Neural crest cell (in vitro differentiated cells): ENCODE results near the gene RBM25. TPM values are rescaled to one million over a fixed set of nuclear protein-coding genes. Genes with fewer than 3 reads are reported as not detected.
"Not testable (repeated sequence)": the region's sequence is repeated elsewhere in the genome, so short reads cannot be mapped to it uniquely, and the experiment has no call there.

Experiments used
- DNase-seq: peaks from one replicate; pipeline ENCODE4 v3.0.0; 2021; ENCODE audit warnings: low read depth, mixed read lengths, low spot score
- H3K27ac Mint-ChIP-seq: one replicate; pipeline ENCODE4 v1.8.0; 2021; ENCODE audit warnings: mild to moderate bottlenecking, mixed read lengths; ENCODE audit not compliant: unreplicated experiment
- H3K27me3 Mint-ChIP-seq: 2 replicates; pipeline ENCODE4 v1.8.0; 2021; ENCODE audit warnings: low read depth, mild to moderate bottlenecking, mixed read lengths
- H3K36me3 Mint-ChIP-seq: 2 replicates; pipeline ENCODE4 v1.8.0; 2021; ENCODE audit warnings: low read depth, mild to moderate bottlenecking, mixed read lengths
- H3K4me1 Mint-ChIP-seq: 2 replicates; pipeline ENCODE4 v1.8.0; 2021; ENCODE audit warnings: mixed read lengths
- H3K4me3 Mint-ChIP-seq: one replicate; pipeline ENCODE4 v1.8.0; 2021; ENCODE audit warnings: mild to moderate bottlenecking, mixed read lengths
- H3K9me3 Mint-ChIP-seq: 2 replicates; pipeline ENCODE4 v1.8.0; 2021; ENCODE audit warnings: mixed read lengths
- total RNA-seq: library from RNA; stranded (reverse); gene quantifications from 2 replicates; pipeline ENCODE4 v1.2.1, GENCODE V29; 2021
- TF ChIP-seq, protein P1 (sequence below): fragments of 200-600 bp; sonication (generic); conservative IDR thresholded peaks from 2 replicates; pipeline ENCODE4 v1.5.0; 2021; ENCODE audit warnings: antibody characterized with exemption, mild to moderate bottlenecking

The RBM25 gene
- total RNA-seq, 1 donor from 2014 or later: 117 TPM

DNA sequence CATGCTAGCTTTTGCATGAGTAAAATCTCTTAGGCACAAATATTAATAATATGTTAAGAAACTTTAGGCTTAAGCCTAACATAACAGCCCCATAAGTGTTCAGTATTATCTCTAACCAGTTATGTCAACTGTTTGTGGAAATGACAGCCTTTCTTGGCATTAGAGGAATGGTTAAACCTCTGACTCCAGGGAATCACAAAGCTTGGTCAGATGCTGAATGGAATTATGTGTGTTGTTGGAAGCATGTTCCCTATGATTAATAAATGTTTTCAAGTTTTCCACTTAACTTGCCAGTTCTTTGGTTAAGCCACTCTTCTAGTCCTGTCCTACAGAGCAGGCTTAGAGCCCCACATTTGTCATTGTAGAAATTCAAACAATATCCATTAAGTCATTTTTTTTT lies 94.9 kb downstream of the RBM25 start:
- TF ChIP-seq, protein P1, sequence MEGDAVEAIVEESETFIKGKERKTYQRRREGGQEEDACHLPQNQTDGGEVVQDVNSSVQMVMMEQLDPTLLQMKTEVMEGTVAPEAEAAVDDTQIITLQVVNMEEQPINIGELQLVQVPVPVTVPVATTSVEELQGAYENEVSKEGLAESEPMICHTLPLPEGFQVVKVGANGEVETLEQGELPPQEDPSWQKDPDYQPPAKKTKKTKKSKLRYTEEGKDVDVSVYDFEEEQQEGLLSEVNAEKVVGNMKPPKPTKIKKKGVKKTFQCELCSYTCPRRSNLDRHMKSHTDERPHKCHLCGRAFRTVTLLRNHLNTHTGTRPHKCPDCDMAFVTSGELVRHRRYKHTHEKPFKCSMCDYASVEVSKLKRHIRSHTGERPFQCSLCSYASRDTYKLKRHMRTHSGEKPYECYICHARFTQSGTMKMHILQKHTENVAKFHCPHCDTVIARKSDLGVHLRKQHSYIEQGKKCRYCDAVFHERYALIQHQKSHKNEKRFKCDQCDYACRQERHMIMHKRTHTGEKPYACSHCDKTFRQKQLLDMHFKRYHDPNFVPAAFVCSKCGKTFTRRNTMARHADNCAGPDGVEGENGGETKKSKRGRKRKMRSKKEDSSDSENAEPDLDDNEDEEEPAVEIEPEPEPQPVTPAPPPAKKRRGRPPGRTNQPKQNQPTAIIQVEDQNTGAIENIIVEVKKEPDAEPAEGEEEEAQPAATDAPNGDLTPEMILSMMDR: no peak
- no peaks in the 10 kb centered on the region for H3K9me3 Mint-ChIP-seq
- H3K27me3 Mint-ChIP-seq: no peaks in the 10 kb centered on the region
- H3K4me1 Mint-ChIP-seq: no peaks in the 10 kb centered on the region
- no peak for DNase-seq
- no peak overlapping the region for H3K27ac Mint-ChIP-seq
- no peaks in the 10 kb centered on the region for H3K36me3 Mint-ChIP-seq
- H3K4me3 Mint-ChIP-seq: no peak overlapping the region

DNA sequence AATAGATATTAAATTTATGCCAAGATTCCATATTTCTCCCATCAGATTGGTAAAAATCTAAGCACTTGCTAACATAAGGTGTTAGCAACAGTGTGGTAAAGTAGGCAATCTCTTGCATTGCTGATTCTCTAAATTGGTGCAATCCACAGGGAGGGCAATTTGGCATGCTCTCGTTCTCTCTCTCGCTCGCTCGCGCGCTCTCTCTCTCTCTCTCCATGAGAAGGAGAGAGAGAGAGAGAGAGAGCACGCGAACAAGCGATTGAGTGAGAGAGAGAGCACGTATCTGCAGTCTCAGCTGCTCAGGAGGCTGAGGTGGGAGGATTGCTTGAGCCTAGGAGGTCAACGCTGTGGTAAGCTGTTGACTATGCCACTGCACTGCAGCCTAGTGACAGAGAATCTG lies 103.9 kb downstream of the RBM25 start:
- Mint-ChIP-seq H3K36me3 (peaks cover 14% of the 10 kb centered on the region), H3K9me3 (no peaks in the 10 kb centered on the region), H3K27me3 (no peaks in the 10 kb centered on the region), H3K4me1 (no peaks in the 10 kb centered on the region), H3K4me3 (no peak overlapping the region), H3K27ac (no peak overlapping the region)
- no peak for DNase-seq
- TF ChIP-seq, protein P1: no peak

DNA sequence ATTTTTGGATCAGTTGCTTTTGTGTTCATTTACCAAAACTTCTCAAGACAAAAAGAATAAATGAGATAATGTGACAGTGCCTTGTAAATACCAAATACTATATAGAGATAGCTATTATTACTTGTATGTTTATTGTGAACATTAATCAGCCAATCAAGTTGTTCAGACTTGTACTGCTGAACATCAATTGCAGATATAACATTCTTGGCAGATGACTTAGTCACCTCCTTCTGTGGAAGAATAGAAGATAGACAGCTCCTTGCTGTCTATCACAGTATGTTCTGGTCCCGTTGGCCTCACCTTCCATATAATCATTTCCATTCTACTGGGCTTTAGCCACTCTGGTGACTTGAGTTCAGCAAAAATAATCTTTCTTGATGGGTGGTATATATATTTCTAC lies 108.1 kb downstream of the RBM25 start:
- TF ChIP-seq, protein P1: no peak
- Mint-ChIP-seq H3K9me3 (no peaks in the 10 kb centered on the region), H3K36me3 (peaks cover 3% of the 10 kb centered on the region), H3K27me3 (no peaks in the 10 kb centered on the region), H3K27ac (no peak overlapping the region), H3K4me3 (no peak overlapping the region), H3K4me1 (no peaks in the 10 kb centered on the region)
- DNase-seq: no peak

DNA sequence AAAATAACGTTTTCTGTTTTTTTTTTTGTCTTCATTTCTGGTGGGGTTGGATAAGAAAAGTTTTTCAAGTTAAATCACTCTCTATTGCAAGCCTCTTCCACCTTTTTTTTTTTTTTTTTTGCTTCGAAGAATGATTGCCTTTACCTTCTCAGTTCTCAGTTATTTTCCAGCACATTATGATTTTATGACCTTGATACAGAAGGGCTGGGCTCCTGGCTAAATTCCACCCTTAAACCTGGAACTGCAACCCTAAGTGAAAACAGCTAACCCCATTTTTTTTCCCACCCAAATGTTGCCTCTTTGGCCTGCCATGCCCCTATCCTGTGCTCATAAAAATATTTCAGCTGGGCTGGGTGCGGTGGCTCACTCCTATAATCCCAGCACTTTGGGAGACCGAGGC lies 109.4 kb downstream of the RBM25 start:
- no peaks in the 10 kb centered on the region for H3K9me3 Mint-ChIP-seq
- TF ChIP-seq, protein P1: no peak
- H3K27ac Mint-ChIP-seq: no peak overlapping the region
- no peak for DNase-seq
- no peaks in the 10 kb centered on the region for H3K4me1 Mint-ChIP-seq
- no peaks in the 10 kb centered on the region for H3K27me3 Mint-ChIP-seq
- no peak overlapping the region for H3K4me3 Mint-ChIP-seq
- H3K36me3 Mint-ChIP-seq: peaks cover 3% of the 10 kb centered on the region

DNA sequence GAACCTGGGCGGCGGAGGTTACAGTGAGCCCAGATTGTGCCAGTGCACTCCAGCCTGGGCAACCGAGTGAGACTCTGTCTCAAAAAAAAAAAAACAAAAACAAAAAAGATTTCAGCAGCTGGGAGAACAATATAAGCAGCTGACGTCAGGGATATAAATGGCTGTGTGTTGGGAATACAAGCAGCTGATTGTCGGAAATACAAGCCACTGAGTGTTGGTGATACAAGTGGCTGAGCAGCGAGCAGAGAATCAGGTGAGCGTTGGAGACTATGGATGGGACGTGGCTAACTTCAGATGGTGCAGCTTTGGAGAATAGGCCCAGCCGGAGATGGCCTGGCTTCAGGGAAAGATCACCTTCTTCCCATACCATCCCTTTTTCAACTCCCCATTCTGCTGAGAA lies 109.9 kb downstream of the RBM25 start:
- TF ChIP-seq, protein P1: no peak
- Mint-ChIP-seq H3K27me3 (no peaks in the 10 kb centered on the region), H3K4me1 (no peaks in the 10 kb centered on the region), H3K4me3 (no peak overlapping the region), H3K27ac (no peak overlapping the region), H3K36me3 (peaks cover 3% of the 10 kb centered on the region), H3K9me3 (no peaks in the 10 kb centered on the region)
- no peak for DNase-seq

DNA sequence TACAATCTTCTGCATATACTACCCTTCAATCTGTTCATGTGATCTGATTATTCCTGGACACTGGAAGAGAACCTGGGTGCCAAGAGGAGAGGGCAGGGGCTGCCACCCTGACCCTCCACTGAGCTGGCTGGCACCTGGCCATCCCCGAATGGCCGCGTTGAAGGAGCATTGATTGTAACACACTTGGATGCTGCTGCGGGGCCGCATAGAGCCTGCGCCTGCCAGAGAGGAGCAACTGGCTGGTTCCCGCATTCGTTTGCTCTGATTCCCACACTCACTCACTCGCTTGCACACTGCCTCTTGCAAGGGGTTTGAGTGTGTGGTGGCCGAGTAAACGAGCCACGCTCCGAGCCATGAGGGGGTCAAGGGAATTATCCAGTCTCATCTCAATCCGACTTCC lies 110.4 kb downstream of the RBM25 start:
- Mint-ChIP-seq H3K27ac (no peak overlapping the region), H3K9me3 (no peaks in the 10 kb centered on the region), H3K27me3 (no peaks in the 10 kb centered on the region), H3K36me3 (peaks cover 3% of the 10 kb centered on the region), H3K4me3 (no peak overlapping the region), H3K4me1 (no peaks in the 10 kb centered on the region)
- DNase-seq: no peak
- TF ChIP-seq, protein P1: no peak

DNA sequence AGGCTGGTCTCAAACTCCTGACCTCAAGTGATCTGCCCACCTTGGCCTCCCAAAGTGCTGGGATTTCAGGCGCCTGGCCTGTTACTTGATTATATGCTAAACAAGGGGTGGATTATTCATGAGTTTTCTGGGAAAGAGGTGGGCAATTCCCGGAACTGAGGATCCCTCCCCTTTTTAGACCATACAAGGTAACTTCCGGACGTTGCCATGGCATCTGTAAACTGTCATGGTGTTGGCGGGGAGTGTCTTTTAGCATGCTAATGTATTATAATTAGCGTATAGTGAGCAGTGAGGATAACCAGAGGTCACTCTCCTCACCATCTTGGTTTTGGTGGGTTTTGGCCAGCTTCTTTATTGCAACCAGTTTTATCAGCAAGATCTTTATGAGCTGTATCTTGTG lies 111.5 kb downstream of the RBM25 start:
- H3K4me3 Mint-ChIP-seq, H3K27me3 Mint-ChIP-seq, DNase-seq, H3K36me3 Mint-ChIP-seq, H3K9me3 Mint-ChIP-seq, H3K4me1 Mint-ChIP-seq, H3K27ac Mint-ChIP-seq: not testable (repeated sequence)
